Uterus (tissue), 2 donors: ENCODE measurements around the gene AGBL1.

Source experiments
- POLR2A ChIP-seq, 2 donors: fragments of 450-650 bp; IDR thresholded peaks; one replicate each; pipeline ENCODE4 v1.6.1; 2016; ENCODE audit warnings: antibody characterized with exemption in 2 of 2, mild to moderate bottlenecking in 1 of 2, moderate library complexity in 1 of 2
- TF ChIP-seq, protein P1 (sequence below), 4 experiments: fragments of 200-600 bp in 2 of 4; fragments of 450-650 bp in 2 of 4; sonication (generic) in 2 of 4; IDR thresholded peaks; one replicate each; pipeline ENCODE4 v1.5.1; 2016 to 2019; ENCODE audit warnings: antibody characterized with exemption in 4 of 4, mild to moderate bottlenecking in 2 of 4, moderate library complexity in 1 of 4

DNA sequence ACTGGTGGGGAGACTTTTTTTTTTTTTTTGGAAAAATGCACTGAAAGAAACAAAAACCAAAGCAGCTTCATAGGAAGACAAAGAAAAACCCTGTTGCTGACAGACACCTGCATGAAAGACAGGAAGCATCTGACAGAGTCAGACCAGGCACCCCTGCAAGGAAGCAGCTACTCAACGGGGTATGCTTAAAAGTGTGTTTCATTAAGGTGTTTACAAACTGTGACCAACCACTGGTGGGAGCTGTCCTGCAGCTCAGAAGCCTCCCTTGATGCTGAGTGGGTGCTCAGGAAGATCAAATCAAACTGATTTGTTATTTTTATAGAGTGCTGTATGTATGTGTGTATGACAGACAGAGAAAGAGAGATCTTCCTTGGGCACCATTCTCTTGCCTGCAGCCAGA is 34.7 kb upstream of the AGBL1 start:
- TF ChIP-seq, protein P1, sequence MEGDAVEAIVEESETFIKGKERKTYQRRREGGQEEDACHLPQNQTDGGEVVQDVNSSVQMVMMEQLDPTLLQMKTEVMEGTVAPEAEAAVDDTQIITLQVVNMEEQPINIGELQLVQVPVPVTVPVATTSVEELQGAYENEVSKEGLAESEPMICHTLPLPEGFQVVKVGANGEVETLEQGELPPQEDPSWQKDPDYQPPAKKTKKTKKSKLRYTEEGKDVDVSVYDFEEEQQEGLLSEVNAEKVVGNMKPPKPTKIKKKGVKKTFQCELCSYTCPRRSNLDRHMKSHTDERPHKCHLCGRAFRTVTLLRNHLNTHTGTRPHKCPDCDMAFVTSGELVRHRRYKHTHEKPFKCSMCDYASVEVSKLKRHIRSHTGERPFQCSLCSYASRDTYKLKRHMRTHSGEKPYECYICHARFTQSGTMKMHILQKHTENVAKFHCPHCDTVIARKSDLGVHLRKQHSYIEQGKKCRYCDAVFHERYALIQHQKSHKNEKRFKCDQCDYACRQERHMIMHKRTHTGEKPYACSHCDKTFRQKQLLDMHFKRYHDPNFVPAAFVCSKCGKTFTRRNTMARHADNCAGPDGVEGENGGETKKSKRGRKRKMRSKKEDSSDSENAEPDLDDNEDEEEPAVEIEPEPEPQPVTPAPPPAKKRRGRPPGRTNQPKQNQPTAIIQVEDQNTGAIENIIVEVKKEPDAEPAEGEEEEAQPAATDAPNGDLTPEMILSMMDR (IDR thresholded peaks at IDR 0.05): no peak
- TF ChIP-seq POLR2A (IDR thresholded peaks at IDR 0.05): no peak
